Measurements from ENCODE around the gene TMEM88. TPM values are rescaled to one million over a fixed set of nuclear protein-coding genes. Genes with fewer than 3 reads are reported as not detected.

TMEM88 gene
- total and polyA plus RNA-seq, 2 experiments from 2014 or later, result not detected

DNA sequence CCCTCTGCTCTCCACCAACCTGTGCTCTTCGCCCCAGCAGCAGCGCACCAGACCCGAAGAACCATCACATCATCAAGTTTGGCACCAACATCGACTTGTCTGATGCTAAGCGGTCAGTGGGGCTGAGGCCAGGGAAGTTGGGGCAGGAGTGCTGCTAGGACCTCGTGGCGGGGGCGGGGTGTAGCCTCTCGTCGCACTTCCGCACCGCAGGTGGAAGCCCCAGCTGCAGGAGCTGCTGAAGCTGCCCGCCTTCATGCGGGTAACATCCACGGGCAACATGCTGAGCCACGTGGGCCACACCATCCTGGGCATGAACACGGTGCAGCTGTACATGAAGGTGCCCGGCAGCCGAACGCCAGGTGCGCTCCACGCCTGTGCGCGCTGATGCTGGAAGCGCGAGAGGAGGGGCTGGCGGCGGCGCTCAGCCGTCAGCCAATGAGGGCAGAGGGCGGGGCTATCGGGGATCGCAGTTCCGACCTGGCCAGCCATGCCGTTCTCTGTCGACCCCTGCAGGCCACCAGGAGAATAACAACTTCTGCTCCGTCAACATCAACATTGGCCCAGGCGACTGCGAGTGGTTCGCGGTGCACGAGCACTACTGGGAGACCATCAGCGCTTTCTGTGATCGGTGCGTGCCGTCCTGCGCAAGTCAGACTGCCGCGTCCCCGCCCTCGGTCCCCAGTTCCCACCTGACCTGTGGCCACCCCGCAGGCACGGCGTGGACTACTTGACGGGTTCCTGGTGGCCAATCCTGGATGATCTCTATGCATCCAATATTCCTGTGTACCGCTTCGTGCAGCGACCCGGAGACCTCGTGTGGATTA is 3.2 kb upstream of the TMEM88 start:
- no peak overlapping the region for H3K4me3 ChIP-seq

DNA sequence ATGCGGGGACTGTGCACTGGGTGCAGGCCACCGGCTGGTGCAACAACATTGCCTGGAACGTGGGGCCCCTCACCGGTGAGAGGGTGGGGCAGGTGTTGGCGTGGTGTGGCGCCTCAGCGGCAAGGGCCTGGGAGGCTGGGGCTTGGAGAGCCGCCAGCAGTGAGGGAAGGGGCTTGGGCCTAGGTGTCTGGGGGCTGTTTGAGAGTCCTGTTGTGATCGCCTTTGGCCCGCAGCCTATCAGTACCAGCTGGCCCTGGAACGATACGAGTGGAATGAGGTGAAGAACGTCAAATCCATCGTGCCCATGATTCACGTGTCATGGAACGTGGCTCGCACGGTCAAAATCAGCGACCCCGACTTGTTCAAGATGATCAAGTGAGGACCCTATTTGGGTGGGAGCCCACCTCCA is 2.6 kb upstream of the TMEM88 start:
- H3K36me3 ChIP-seq (ENCODE audit: low read depth), result no peaks in the 10 kb centered on the region; the same call in 1 of the 2 replicates
- 0 out of 2 replicates have a peak, but pooled peaks cover 8% of the 10 kb centered on the region for H3K4me1 ChIP-seq (ENCODE audit: insufficient read depth)
- no peak overlapping the region for H3K27ac ChIP-seq
- no peak overlapping the region for H3K9ac ChIP-seq
- H2AFZ ChIP-seq, result no peak overlapping the region
- 76 to 81% methylated on average over 19 to 20 of the region's 20 CpGs for WGBS, 2 experiments (ENCODE audit: low coverage in 1 of 2, low lambda C conversion rate in 2 of 2, missing lambda C conversion rate in 2 of 2)
- peaks cover 50% of the 10 kb centered on the region for H3K79me2 ChIP-seq (ENCODE audit: insufficient read depth)
- H3F3A ChIP-seq (ENCODE audit: insufficient read depth), result peaks cover 38% of the 10 kb centered on the region; the same call in 1 of the 2 replicates
- DNase-seq, result no peak
- H3K9me2 ChIP-seq (ENCODE audit: insufficient read depth), result no peaks in the 10 kb centered on the region
- in situ Hi-C loops (cut with MboI), result loop anchor here (10.0 kb wide), 1 partner anchor 107 kb away; no protein-coding TSS in a partner anchor
- TF ChIP-seq EZH2phosphoT487 (IDR thresholded peaks at IDR 0.05; ENCODE audit: insufficient read depth, low read depth), result no peak
- no peak for TF ChIP-seq EZH2 (IDR thresholded peaks at IDR 0.05; ENCODE audit: insufficient read depth, poor library complexity, severe bottlenecking)
- H3K9me3 ChIP-seq (ENCODE audit: low read depth), result no peaks in the 10 kb centered on the region
- H3K4me3 ChIP-seq, result no peak overlapping the region
- H3K27me3 ChIP-seq (replicated peaks; ENCODE audit: insufficient read depth), result no peaks in the 10 kb centered on the region
- H4K20me1 ChIP-seq (ENCODE audit: insufficient read depth), result no peaks in the 10 kb centered on the region
- H3K4me2 ChIP-seq (ENCODE audit: unreplicated experiment), result no peak overlapping the region

More for the DNA sequence above, 3.2 kb upstream of the TMEM88 start:
- H3K4me1 ChIP-seq (ENCODE audit: insufficient read depth), result 0 out of 2 replicates have a peak, but pooled peaks cover 8% of the 10 kb centered on the region
- peaks cover 54% of the 10 kb centered on the region for H3K79me2 ChIP-seq (ENCODE audit: insufficient read depth)
- no peak overlapping the region for H3K9ac ChIP-seq
- no peak overlapping the region for H3K4me2 ChIP-seq (ENCODE audit: unreplicated experiment)
- H3K27ac ChIP-seq, result no peak overlapping the region
- no peaks in the 10 kb centered on the region for H3K27me3 ChIP-seq (replicated peaks; ENCODE audit: insufficient read depth)
- WGBS, 2 experiments (ENCODE audit: low coverage in 1 of 2, low lambda C conversion rate in 2 of 2, missing lambda C conversion rate in 2 of 2), result 25 to 27% methylated on average over 53 to 59 of the region's 60 CpGs
- no peaks in the 10 kb centered on the region; the same call in 1 of the 2 replicates for H3K36me3 ChIP-seq (ENCODE audit: low read depth)
- in situ Hi-C loops (cut with MboI), result loop anchor here (10.0 kb wide), 1 partner anchor 107 kb away; no protein-coding TSS in a partner anchor
- H3F3A ChIP-seq (ENCODE audit: insufficient read depth), result peaks cover 36% of the 10 kb centered on the region; the same call in 1 of the 2 replicates
- no peaks in the 10 kb centered on the region for H3K9me2 ChIP-seq (ENCODE audit: insufficient read depth)
- no peak overlapping the region for H2AFZ ChIP-seq
- no peak for TF ChIP-seq EZH2phosphoT487 (IDR thresholded peaks at IDR 0.05; ENCODE audit: insufficient read depth, low read depth)
- TF ChIP-seq EZH2 (IDR thresholded peaks at IDR 0.05; ENCODE audit: insufficient read depth, poor library complexity, severe bottlenecking), result no peak
- H3K9me3 ChIP-seq (ENCODE audit: low read depth), result no peaks in the 10 kb centered on the region
- no peaks in the 10 kb centered on the region for H4K20me1 ChIP-seq (ENCODE audit: insufficient read depth)
- peak; percentile 93 for DNase-seq

DNA sequence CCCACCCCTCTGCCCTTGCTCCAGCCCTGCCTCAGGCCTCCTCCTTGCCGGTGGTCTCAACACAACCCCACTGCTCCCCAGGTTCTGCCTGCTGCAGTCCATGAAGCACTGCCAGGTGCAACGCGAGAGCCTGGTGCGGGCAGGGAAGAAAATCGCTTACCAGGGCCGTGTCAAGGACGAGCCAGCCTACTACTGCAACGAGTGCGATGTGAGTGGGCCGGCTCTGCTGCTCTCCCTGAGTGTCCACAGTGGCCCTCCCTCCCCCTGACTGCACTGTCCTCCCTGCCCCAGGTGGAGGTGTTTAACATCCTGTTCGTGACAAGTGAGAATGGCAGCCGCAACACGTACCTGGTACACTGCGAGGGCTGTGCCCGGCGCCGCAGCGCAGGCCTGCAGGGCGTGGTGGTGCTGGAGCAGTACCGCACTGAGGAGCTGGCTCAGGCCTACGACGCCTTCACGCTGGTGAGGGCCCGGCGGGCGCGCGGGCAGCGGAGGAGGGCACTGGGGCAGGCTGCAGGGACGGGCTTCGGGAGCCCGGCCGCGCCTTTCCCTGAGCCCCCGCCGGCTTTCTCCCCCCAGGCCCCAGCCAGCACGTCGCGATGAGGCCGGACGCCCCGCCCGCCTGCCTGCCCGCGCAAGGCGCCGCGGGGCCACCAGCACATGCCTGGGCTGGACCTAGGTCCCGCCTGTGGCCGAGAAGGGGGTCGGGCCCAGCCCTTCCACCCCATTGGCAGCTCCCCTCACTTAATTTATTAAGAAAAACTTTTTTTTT is 1.8 kb upstream of the TMEM88 start:
- Histone ChIP-seq H3F3A (ENCODE audit: insufficient read depth) (peaks cover 38% of the 10 kb centered on the region; the same call in 1 of the 2 replicates), H3K9ac (no peak overlapping the region), H3K9me3 (ENCODE audit: low read depth) (no peaks in the 10 kb centered on the region), H2AFZ (no peak overlapping the region), H3K4me1 (ENCODE audit: insufficient read depth) (0 out of 2 replicates have a peak, but pooled peaks cover 8% of the 10 kb centered on the region), H3K79me2 (ENCODE audit: insufficient read depth) (peaks cover 45% of the 10 kb centered on the region), H3K36me3 (ENCODE audit: low read depth) (no peaks in the 10 kb centered on the region; the same call in 1 of the 2 replicates), H3K9me2 (ENCODE audit: insufficient read depth) (no peaks in the 10 kb centered on the region), H4K20me1 (ENCODE audit: insufficient read depth) (no peaks in the 10 kb centered on the region), H3K4me3 (no peak overlapping the region), H3K27ac (no peak overlapping the region), H3K4me2 (ENCODE audit: unreplicated experiment) (no peak overlapping the region), H3K27me3 (replicated peaks; ENCODE audit: insufficient read depth) (no peaks in the 10 kb centered on the region)
- no peak for TF ChIP-seq EZH2 (IDR thresholded peaks at IDR 0.05; ENCODE audit: insufficient read depth, poor library complexity, severe bottlenecking)
- 86 to 89% methylated on average over 22 to 46 of the region's 51 CpGs for WGBS, 2 experiments (ENCODE audit: low coverage in 1 of 2, low lambda C conversion rate in 2 of 2, missing lambda C conversion rate in 2 of 2)
- in situ Hi-C loops (cut with MboI), result loop anchor here (10.0 kb wide), 1 partner anchor 108 kb away; no protein-coding TSS in a partner anchor
- no peak for DNase-seq

DNA sequence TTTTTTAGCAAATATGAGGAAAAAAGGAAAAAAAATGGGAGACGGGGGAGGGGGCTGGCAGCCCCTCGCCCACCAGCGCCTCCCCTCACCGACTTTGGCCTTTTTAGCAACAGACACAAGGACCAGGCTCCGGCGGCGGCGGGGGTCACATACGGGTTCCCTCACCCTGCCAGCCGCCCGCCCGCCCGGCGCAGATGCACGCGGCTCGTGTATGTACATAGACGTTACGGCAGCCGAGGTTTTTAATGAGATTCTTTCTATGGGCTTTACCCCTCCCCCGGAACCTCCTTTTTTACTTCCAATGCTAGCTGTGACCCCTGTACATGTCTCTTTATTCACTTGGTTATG is 1.2 kb upstream of the TMEM88 start:
- H3K9me2 ChIP-seq (ENCODE audit: insufficient read depth), result no peaks in the 10 kb centered on the region
- 90 to 92% methylated on average over 15 to 21 of the region's 21 CpGs for WGBS, 2 experiments (ENCODE audit: low coverage in 1 of 2, low lambda C conversion rate in 2 of 2, missing lambda C conversion rate in 2 of 2)
- H4K20me1 ChIP-seq (ENCODE audit: insufficient read depth), result no peaks in the 10 kb centered on the region
- TF ChIP-seq EZH2 (IDR thresholded peaks at IDR 0.05; ENCODE audit: insufficient read depth, poor library complexity, severe bottlenecking) (no peak), EZH2phosphoT487 (IDR thresholded peaks at IDR 0.05; ENCODE audit: insufficient read depth, low read depth) (no peak)
- no peak overlapping the region for H3K27ac ChIP-seq
- H2AFZ ChIP-seq, result no peak overlapping the region
- H3K36me3 ChIP-seq (ENCODE audit: low read depth), result no peaks in the 10 kb centered on the region; the same call in 1 of the 2 replicates
- H3K4me1 ChIP-seq (ENCODE audit: insufficient read depth), result 0 out of 2 replicates have a peak, but pooled peaks cover 9% of the 10 kb centered on the region
- in situ Hi-C loops (cut with MboI), result loop anchor here (10.0 kb wide), 1 partner anchor 109 kb away; no protein-coding TSS in a partner anchor
- no peak for DNase-seq
- H3F3A ChIP-seq (ENCODE audit: insufficient read depth), result peaks cover 38% of the 10 kb centered on the region; the same call in 1 of the 2 replicates
- no peaks in the 10 kb centered on the region for H3K27me3 ChIP-seq (replicated peaks; ENCODE audit: insufficient read depth)
- H3K9ac ChIP-seq, result no peak overlapping the region
- H3K4me2 ChIP-seq (ENCODE audit: unreplicated experiment), result no peak overlapping the region
- H3K79me2 ChIP-seq (ENCODE audit: insufficient read depth), result peaks cover 44% of the 10 kb centered on the region
- H3K4me3 ChIP-seq, result no peak overlapping the region
- H3K9me3 ChIP-seq (ENCODE audit: low read depth), result no peaks in the 10 kb centered on the region
